Measurements from ENCODE around the gene IL1R2.

The IL1R2 gene

DNA sequence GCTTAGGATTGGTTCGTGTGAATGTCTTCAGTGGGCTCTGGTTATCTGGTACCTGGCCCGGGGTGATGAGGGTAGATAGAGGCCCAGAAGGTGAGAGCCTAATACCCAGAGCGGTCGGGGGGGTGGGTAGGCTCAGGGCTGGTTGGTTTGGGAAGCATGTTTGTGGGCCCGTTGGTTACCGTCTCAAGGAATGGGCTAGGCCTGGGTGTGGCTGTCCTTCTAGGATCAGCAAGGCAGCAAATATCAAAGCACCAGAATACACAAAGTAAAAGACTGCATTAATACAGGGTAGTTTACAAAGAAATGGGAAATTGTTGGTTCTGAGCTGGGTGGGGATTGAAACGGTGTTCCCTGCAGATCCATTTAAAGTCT, 6.0 kb upstream of the IL1R2 start:
- DNase-seq (ENCODE audit: low spot score): no peak
- in situ Hi-C loops (cut with MboI; ENCODE audit: low sequenced_read_pairs, unreplicated experiment): no loop called here
- TF ChIP-seq, protein P1, sequence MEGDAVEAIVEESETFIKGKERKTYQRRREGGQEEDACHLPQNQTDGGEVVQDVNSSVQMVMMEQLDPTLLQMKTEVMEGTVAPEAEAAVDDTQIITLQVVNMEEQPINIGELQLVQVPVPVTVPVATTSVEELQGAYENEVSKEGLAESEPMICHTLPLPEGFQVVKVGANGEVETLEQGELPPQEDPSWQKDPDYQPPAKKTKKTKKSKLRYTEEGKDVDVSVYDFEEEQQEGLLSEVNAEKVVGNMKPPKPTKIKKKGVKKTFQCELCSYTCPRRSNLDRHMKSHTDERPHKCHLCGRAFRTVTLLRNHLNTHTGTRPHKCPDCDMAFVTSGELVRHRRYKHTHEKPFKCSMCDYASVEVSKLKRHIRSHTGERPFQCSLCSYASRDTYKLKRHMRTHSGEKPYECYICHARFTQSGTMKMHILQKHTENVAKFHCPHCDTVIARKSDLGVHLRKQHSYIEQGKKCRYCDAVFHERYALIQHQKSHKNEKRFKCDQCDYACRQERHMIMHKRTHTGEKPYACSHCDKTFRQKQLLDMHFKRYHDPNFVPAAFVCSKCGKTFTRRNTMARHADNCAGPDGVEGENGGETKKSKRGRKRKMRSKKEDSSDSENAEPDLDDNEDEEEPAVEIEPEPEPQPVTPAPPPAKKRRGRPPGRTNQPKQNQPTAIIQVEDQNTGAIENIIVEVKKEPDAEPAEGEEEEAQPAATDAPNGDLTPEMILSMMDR (IDR thresholded peaks at IDR 0.05; ENCODE audit: borderline replicate concordance, control extremely low read depth, extremely low read depth, insufficient read depth, missing control alignments): no peak

DNA sequence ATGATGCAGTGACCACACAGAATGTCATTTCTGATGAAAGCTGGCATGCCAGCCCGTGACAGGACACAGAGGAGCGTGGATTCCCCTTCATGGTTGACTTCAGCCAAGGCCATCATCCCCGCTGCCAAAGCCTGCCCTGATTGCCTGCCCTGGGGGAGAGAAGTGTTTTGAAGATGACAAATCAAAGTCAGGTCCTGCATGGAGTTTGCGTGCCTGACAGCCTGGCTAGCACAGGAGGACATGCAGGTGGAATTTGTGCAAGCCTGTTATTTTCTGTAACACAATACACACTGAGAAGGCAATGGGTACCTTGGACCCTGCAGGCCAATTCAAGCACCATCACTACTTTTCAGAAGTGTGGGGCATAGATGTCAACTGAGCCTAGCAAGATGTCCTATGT, 5.4 kb upstream of the IL1R2 start:
- DNase-seq (ENCODE audit: low spot score): no peak
- TF ChIP-seq, protein P1 (IDR thresholded peaks at IDR 0.05; ENCODE audit: borderline replicate concordance, control extremely low read depth, extremely low read depth, insufficient read depth, missing control alignments): no peak
- in situ Hi-C loops (cut with MboI; ENCODE audit: low sequenced_read_pairs, unreplicated experiment): no loop called here

DNA sequence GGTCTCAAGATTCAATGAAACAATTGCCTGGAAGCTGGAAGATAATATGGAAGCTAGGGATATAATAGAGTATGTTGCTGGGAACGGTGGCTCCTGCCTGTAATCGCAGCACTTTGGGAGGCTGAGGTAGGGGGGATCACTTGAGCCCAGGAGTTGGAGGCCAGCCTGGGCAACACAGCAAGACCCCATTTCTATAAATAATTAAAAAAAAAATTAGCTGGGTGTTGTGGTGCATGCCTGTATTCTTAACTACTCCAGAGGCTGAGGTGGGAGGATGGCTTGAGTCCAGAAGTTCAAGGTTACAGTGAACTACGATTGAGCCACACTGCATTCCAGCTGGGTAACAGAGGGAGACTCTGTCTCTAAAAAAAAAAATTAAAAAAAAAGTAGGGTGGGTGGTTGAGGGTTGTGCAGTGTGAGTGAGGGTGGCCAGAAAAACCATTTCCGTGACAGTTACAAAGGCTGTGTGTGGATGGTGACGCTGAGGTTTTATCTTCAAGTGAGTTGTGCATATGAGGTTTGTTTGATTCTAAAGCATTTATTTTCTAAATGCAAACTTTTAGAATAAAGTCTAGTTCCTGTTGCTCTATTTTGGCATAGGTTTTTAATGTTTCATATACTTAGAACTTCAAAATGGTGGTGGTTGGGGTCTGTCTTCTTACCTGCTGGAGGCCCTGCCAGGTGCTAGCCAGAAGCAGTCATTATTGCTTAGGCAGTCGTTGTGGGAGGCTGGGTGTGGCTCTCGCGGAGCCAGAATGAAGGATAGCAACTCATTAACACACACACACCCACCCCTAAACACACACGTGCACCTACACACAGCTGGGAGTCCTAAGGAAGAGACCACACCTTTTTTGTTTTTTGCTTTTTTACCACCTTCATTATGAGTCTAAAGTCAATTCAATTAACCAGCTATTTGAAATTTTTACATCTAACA, 4.7 kb upstream of the IL1R2 start:
- TF ChIP-seq, protein P1 (IDR thresholded peaks at IDR 0.05; ENCODE audit: borderline replicate concordance, control extremely low read depth, extremely low read depth, insufficient read depth, missing control alignments): no peak
- in situ Hi-C loops (cut with MboI; ENCODE audit: low sequenced_read_pairs, unreplicated experiment): no loop called here
- DNase-seq (ENCODE audit: low spot score): no peak

DNA sequence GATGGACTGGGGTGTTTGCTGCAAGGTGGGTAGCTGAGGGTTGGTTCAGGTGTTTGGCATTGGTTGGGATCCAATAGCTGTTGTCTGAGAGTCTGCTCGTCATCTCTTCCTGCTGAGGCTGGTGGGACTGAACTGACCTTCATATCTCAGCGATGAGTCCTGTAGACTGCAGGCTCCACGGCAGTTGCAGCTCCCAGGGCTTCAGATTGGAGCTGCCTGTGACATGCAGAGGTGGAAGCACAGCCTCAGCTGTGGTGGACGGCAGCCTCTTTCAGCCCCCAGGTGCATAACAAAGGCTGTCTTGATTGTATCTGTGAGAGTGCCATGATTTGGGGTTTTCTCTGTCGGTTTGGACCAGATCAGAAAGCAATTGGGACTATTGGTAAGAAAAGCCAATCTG, 3.9 kb upstream of the IL1R2 start:
- no peak for DNase-seq (ENCODE audit: low spot score)
- TF ChIP-seq, protein P1 (IDR thresholded peaks at IDR 0.05; ENCODE audit: borderline replicate concordance, control extremely low read depth, extremely low read depth, insufficient read depth, missing control alignments): no peak
- in situ Hi-C loops (cut with MboI; ENCODE audit: low sequenced_read_pairs, unreplicated experiment): no loop called here

DNA sequence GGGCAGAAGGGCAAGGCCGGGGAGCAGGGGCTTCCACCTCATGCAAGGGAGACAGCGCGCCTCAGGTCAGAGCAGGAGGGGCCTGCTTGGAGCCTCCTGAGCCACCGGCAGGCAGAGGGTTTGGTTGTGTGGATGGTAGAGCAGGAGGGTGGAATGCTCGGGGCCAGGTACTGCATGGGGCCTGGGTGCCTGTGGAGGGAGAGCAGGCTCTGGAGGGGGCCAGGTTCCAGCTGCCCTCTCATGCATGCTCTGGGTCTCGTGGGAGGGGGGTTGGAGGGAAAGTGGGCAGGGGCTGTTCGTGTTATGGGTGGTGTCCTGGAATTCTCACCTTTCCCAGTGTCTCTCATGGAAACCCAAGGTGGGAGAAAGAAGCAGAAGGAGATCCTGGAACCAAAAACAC, 3.2 kb upstream of the IL1R2 start:
- no peak for DNase-seq (ENCODE audit: low spot score)
- TF ChIP-seq, protein P1 (IDR thresholded peaks at IDR 0.05; ENCODE audit: borderline replicate concordance, control extremely low read depth, extremely low read depth, insufficient read depth, missing control alignments): no peak
- in situ Hi-C loops (cut with MboI; ENCODE audit: low sequenced_read_pairs, unreplicated experiment): no loop called here

DNA sequence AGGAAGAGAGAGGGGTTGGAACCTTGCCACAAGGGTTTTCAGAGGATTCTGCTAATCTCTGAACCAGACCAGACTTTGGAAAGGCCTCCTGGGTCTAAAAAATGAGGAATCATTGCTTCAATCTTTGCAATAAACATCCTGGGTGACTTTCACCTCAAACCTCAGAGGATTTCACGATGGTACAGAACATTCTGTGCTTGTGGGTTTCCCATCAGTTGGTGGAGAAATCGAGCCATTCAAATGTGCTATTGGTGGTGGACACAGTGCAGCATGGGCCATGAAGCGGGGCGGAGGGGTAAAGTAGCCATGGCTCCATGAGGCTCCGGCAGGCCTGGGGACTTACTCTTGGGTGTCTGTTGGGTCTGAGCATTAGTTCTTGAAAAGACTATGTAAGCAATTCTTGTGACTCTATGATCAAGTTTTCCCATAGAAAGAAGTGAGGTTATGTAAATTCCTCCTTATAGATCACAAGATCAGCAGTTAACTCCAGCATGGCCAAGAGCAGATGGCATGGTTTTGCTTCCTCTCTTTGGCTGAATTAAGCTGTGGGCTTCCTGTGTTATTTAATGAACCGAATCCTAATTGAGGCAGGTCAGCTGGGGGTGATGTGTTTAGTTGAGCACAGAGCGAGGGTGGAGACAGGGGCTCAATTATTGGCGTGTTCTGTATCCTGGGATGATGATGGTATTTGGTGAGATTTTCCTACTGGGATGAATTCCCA, 1.9 kb upstream of the IL1R2 start:
- TF ChIP-seq, protein P1 (IDR thresholded peaks at IDR 0.05; ENCODE audit: borderline replicate concordance, control extremely low read depth, extremely low read depth, insufficient read depth, missing control alignments): no peak
- in situ Hi-C loops (cut with MboI; ENCODE audit: low sequenced_read_pairs, unreplicated experiment): no loop called here
- no peak for DNase-seq (ENCODE audit: low spot score)

Data from GM13976 (cell line).